Brain microvascular endothelial cell (primary cell): ENCODE results near the gene KLC1.

ENCODE experiments used
- DNase-seq: peaks from one replicate; pipeline ENCODE4 v3.0.0-alpha.2; 2020
- H3K27ac ChIP-seq: fragments of 250-450 bp; sonication (Bioruptor Pico); 2 replicates; pipeline ENCODE4 v1.5.1; 2020; ENCODE audit warnings: mild to moderate bottlenecking, moderate library complexity
- H3K27me3 ChIP-seq: fragments of 250-450 bp; sonication (Bioruptor Pico); replicated peaks from 2 replicates; pipeline ENCODE4 v1.5.1; 2020; ENCODE audit warnings: mild to moderate bottlenecking
- H3K36me3 ChIP-seq: fragments of 250-450 bp; sonication (Bioruptor Pico); replicated peaks from 2 replicates; pipeline ENCODE4 v1.5.1; 2020; ENCODE audit warnings: mild to moderate bottlenecking
- H3K4me3 ChIP-seq: 2 replicates; pipeline ENCODE4 v1.5.1; 2011; ENCODE audit warnings: low read depth, mild to moderate bottlenecking, control low read depth, low read length, moderate library complexity
- in situ Hi-C: cut with HindIII; loops from 2 replicates; pipeline ENCODE4 v1.10.0; 2017; ENCODE audit warnings: low sequenced_read_pairs, low pct_ligation_motif_present
- TF ChIP-seq, protein P1 (sequence below): IDR thresholded peaks from 2 replicates; pipeline ENCODE4 v1.5.1; 2011; ENCODE audit warnings: low read depth, mild to moderate bottlenecking, moderate library complexity, low read length, control low read depth, inconsistent platforms; ENCODE audit errors: missing control alignments

KLC1 gene

DNA sequence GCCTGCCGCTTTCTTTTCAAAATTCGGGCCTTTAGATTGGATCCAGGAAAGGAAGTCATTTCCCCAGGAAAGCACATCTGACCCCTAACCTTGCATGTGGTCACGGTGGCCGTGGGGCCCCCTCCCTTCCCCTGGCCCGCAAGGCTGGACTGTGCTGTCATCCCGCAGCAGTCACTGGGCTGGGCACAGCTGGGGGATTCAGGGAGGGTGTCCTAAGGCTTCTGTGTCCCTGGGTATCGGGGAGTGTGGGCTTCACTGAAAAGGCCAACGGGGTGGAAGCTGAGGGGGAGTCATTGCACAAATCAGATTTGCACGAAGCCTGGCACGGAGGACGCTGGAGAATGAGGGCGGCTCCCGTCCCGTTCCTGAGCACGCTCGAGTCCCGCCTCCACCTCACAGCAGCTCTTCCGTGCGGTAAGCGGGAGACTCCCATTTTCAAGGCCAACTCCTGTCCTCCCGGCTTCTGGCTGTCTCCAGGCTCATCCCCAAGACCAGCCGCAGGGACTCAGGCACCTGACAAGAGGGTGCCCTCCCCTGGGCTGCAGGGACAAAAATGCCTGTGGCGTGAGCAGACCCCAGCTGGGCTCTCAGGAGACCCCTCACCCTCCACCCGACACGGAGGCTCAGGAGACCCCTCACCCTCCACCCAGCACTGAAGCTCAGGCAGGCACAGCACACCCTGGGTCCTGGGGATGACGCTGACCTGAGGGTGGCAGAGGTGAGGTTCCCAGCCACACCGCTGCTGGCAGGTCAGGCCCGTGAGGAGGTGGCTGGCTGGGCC, 76.7 kb downstream of the KLC1 start:
- no peak overlapping the region for H3K4me3 ChIP-seq
- no peak overlapping the region for H3K27ac ChIP-seq
- H3K27me3 ChIP-seq = no peaks in the 10 kb centered on the region
- no peak for DNase-seq
- TF ChIP-seq, protein P1, sequence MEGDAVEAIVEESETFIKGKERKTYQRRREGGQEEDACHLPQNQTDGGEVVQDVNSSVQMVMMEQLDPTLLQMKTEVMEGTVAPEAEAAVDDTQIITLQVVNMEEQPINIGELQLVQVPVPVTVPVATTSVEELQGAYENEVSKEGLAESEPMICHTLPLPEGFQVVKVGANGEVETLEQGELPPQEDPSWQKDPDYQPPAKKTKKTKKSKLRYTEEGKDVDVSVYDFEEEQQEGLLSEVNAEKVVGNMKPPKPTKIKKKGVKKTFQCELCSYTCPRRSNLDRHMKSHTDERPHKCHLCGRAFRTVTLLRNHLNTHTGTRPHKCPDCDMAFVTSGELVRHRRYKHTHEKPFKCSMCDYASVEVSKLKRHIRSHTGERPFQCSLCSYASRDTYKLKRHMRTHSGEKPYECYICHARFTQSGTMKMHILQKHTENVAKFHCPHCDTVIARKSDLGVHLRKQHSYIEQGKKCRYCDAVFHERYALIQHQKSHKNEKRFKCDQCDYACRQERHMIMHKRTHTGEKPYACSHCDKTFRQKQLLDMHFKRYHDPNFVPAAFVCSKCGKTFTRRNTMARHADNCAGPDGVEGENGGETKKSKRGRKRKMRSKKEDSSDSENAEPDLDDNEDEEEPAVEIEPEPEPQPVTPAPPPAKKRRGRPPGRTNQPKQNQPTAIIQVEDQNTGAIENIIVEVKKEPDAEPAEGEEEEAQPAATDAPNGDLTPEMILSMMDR = no peak
- peaks cover 62% of the 10 kb centered on the region for H3K36me3 ChIP-seq
- in situ Hi-C loops = no loop called here

DNA sequence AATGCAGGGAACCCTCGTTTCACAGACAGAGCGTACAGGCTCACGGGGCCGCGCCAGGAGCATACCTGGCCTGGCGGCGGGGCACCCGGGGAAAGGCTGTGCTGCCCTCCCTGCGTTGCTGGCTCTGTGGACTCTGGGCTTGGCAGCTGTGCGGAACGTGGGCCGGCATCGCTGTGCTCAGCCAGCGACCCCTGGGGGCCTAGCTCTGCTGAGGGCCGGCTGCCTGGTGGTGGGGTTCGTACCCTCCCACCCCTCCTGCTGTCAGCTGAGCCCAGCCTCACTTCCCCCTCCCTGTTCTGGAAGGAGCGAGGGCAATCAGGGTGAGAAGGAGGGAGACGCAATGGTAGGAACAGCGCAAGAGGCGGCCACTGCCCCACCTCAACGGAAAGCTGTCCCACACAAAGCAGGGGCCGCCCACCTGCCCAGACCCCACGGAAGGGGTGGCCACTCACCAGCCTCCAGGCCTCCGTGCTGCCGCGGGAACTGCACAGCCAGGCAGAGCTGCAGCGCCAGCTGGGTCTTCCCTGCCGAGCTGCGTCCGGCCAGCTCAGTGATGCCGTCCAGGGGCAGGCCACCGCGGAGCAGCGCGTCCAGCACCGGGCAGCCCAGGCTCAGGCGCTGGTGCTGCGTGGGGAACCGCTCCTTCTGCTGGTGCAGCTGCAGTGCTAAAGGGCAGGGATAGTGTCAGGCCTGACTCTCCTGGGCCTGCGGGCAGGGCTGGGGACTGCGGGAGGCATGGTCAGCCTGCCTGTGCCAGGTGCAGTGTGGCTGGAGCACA, 77.7 kb downstream of the KLC1 start:
- Histone ChIP-seq H3K27ac (no peak overlapping the region), H3K36me3 (peaks cover 55% of the 10 kb centered on the region), H3K4me3 (no peak overlapping the region), H3K27me3 (no peaks in the 10 kb centered on the region)
- in situ Hi-C loops = no loop called here
- DNase-seq = no peak
- TF ChIP-seq, protein P1 = no peak

DNA sequence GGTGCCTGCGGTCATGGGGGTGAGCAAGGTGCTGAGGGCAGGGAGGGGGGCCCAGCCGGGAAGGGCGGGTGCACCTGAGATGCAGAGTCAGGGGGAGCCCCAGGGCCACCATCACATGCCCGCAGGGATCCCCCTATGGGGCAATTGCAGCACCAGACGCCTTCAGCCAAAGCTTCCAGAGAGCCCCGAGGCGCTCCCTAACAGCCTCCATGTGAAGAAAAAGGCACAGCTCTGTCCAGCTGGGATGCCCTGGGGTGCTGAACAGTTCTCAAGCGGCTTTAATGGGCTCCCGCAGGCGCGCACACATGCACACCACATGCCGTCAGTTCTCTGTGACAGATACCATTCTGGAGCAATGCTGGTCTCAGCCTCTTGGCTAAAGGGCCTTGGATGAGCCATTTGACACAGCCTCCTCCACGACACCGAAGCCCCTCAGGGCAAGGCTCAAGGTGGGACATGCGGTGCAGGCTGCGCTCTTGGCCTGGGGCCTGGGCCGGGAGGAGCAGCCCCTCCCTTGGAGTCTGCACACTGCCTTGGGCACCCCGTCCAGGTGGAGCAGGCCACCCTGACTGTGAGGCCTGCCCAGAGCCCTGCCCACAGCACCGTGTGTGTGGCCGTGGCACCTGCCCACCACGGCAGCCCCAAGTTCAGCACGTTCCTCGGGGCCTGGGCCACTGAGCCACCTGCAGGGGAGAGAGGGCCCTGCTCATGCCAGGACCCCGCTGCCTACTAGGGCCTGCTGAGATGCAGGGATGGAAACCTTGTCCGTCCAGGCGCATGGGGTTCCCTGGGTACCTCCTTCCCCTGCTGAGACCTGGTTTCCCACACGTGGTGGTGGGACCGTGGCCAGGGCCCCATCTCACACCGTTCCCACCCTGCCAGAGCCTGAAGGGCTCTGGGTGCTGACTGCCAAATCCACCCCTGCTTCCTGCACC, 78.6 kb downstream of the KLC1 start:
- no peak for DNase-seq
- TF ChIP-seq, protein P1 = no peak
- in situ Hi-C loops = no loop called here
- H3K27ac ChIP-seq = no peak overlapping the region
- peaks cover 46% of the 10 kb centered on the region for H3K36me3 ChIP-seq
- H3K4me3 ChIP-seq = no peak overlapping the region
- H3K27me3 ChIP-seq = no peaks in the 10 kb centered on the region

DNA sequence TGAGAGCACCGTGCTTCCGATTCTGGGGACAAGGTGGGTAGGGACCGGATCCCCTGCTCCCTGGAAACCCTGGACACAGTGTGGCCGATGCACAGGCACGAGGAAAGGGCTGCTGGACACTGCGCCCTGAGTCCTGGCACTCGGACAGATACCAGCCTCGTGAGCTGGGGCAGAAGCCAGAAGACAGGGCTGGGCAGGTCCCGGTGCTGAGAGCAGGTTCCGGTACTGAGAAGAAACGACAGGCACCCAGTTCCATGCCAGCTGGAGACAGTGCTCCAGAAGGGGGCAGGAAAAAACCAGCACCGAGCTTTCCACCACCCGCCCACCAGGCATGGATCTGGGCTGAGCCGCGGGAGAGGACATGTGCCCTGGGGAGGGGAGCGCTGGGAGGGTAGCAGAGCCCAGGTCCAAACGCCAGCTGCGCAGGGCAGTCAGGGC, 79.8 kb downstream of the KLC1 start:
- DNase-seq = no peak
- no peak overlapping the region for H3K27ac ChIP-seq
- H3K27me3 ChIP-seq = no peaks in the 10 kb centered on the region
- H3K36me3 ChIP-seq = peaks cover 34% of the 10 kb centered on the region
- TF ChIP-seq, protein P1 = no peak
- in situ Hi-C loops = no loop called here
- H3K4me3 ChIP-seq = no peak overlapping the region

GRCh38 chr14:103709814-103710213, 80.8 kb downstream of the KLC1 start:
- no peak for DNase-seq
- Histone ChIP-seq H3K4me3 (no peak overlapping the region), H3K36me3 (peaks cover 27% of the 10 kb centered on the region), H3K27me3 (no peaks in the 10 kb centered on the region), H3K27ac (no peak overlapping the region)
- in situ Hi-C loops = no loop called here
- TF ChIP-seq, protein P1 = no peak
